ENCODE data around the gene WNT16. TPM values are rescaled to one million over a fixed set of nuclear protein-coding genes. Genes with fewer than 3 reads are reported as not detected.
"Not testable (repeated sequence)": the region's sequence is repeated elsewhere in the genome, so short reads cannot be mapped to it uniquely, and the experiment has no call there.

The WNT16 gene
- total RNA-seq, 1 experiment from 2014 or later = not detected

GRCh38 chr7:121288894-121289293, 39.9 kb upstream of the WNT16 start:
- no peak overlapping the region for H3K9ac ChIP-seq (ENCODE audit: low read length)
- no peak overlapping the region for H2AFZ ChIP-seq (ENCODE audit: low read length)
- H3K4me2 ChIP-seq (ENCODE audit: low read depth, low read length, poor library complexity, severe bottlenecking) = no peak overlapping the region
- no peaks in the 10 kb centered on the region for H3K4me1 ChIP-seq (ENCODE audit: low read length)
- no peaks in the 10 kb centered on the region for H3K79me2 ChIP-seq (ENCODE audit: low read length)
- no peak overlapping the region for H3K27ac ChIP-seq (ENCODE audit: low read length)
- no peaks in the 10 kb centered on the region for H3K27me3 ChIP-seq (ENCODE audit: low read length)
- H3K9me3 ChIP-seq (ENCODE audit: low read length) = no peaks in the 10 kb centered on the region
- H3K4me3 ChIP-seq (ENCODE audit: low read length) = no peak overlapping the region
- no peaks in the 10 kb centered on the region for H3K9me2 ChIP-seq (replicated peaks; ENCODE audit: insufficient read depth, low read length)
- no peaks in the 10 kb centered on the region for H3K36me3 ChIP-seq (ENCODE audit: insufficient read depth, low read length)
- no peaks in the 10 kb centered on the region for H4K20me1 ChIP-seq (ENCODE audit: insufficient read depth, low read depth, low read length)
- no peak for DNase-seq

- not testable (repeated sequence) for DNase-seq; H3K4me1 ChIP-seq (ENCODE audit: low read length); H3K4me3 ChIP-seq (ENCODE audit: low read length); H3K9ac ChIP-seq (ENCODE audit: low read length); H3K9me3 ChIP-seq (ENCODE audit: low read length); H3K27me3 ChIP-seq (ENCODE audit: low read length); H3K27ac ChIP-seq (ENCODE audit: low read length); H4K20me1 ChIP-seq (ENCODE audit: insufficient read depth, low read depth, low read length); H3K9me2 ChIP-seq (replicated peaks; ENCODE audit: insufficient read depth, low read length); H3K4me2 ChIP-seq (ENCODE audit: low read depth, low read length, poor library complexity, severe bottlenecking); H3K79me2 ChIP-seq (ENCODE audit: low read length); H3K36me3 ChIP-seq (ENCODE audit: insufficient read depth, low read length); H2AFZ ChIP-seq (ENCODE audit: low read length)
Observed at GRCh38 chr7:121289930-121290329, 38.9 kb upstream of the WNT16 start.

- Histone ChIP-seq H3K9me3 (ENCODE audit: low read length) (no peaks in the 10 kb centered on the region), H3K27ac (ENCODE audit: low read length) (no peak overlapping the region), H3K9me2 (replicated peaks; ENCODE audit: insufficient read depth, low read length) (no peaks in the 10 kb centered on the region), H3K27me3 (ENCODE audit: low read length) (no peaks in the 10 kb centered on the region), H3K4me1 (ENCODE audit: low read length) (no peaks in the 10 kb centered on the region), H3K36me3 (ENCODE audit: insufficient read depth, low read length) (no peaks in the 10 kb centered on the region), H3K4me2 (ENCODE audit: low read depth, low read length, poor library complexity, severe bottlenecking) (no peak overlapping the region), H2AFZ (ENCODE audit: low read length) (no peak overlapping the region), H4K20me1 (ENCODE audit: insufficient read depth, low read depth, low read length) (no peaks in the 10 kb centered on the region), H3K79me2 (ENCODE audit: low read length) (no peaks in the 10 kb centered on the region), H3K4me3 (ENCODE audit: low read length) (no peak overlapping the region), H3K9ac (ENCODE audit: low read length) (no peak overlapping the region)
- DNase-seq = no peak
Observed at GRCh38 chr7:121294448-121294992, 34.3 kb upstream of the WNT16 start.

GRCh38 chr7:121297843-121298242, 31.0 kb upstream of the WNT16 start:
- H3K9me2 ChIP-seq (replicated peaks; ENCODE audit: insufficient read depth, low read length) = no peaks in the 10 kb centered on the region
- no peak for DNase-seq
- H4K20me1 ChIP-seq (ENCODE audit: insufficient read depth, low read depth, low read length) = no peaks in the 10 kb centered on the region
- H3K9me3 ChIP-seq (ENCODE audit: low read length) = no peaks in the 10 kb centered on the region
- H3K4me2 ChIP-seq (ENCODE audit: low read depth, low read length, poor library complexity, severe bottlenecking) = no peak overlapping the region
- no peak overlapping the region for H3K4me3 ChIP-seq (ENCODE audit: low read length)
- no peaks in the 10 kb centered on the region for H3K4me1 ChIP-seq (ENCODE audit: low read length)
- no peaks in the 10 kb centered on the region for H3K79me2 ChIP-seq (ENCODE audit: low read length)
- H3K27ac ChIP-seq (ENCODE audit: low read length) = no peak overlapping the region
- no peaks in the 10 kb centered on the region for H3K27me3 ChIP-seq (ENCODE audit: low read length)
- no peak overlapping the region for H3K9ac ChIP-seq (ENCODE audit: low read length)
- peak overlapping the region; percentile 27; the same call in 1 of the 2 replicates for H2AFZ ChIP-seq (ENCODE audit: low read length)
- H3K36me3 ChIP-seq (ENCODE audit: insufficient read depth, low read length) = no peaks in the 10 kb centered on the region

- Histone ChIP-seq H3K4me2 (ENCODE audit: low read depth, low read length, poor library complexity, severe bottlenecking) (no peak overlapping the region), H3K9me2 (replicated peaks; ENCODE audit: insufficient read depth, low read length) (no peaks in the 10 kb centered on the region), H3K9me3 (ENCODE audit: low read length) (no peaks in the 10 kb centered on the region), H3K27me3 (ENCODE audit: low read length) (no peaks in the 10 kb centered on the region), H3K4me3 (ENCODE audit: low read length) (no peak overlapping the region), H3K36me3 (ENCODE audit: insufficient read depth, low read length) (no peaks in the 10 kb centered on the region), H3K27ac (ENCODE audit: low read length) (no peak overlapping the region), H3K9ac (ENCODE audit: low read length) (no peak overlapping the region), H3K4me1 (ENCODE audit: low read length) (no peaks in the 10 kb centered on the region), H4K20me1 (ENCODE audit: insufficient read depth, low read depth, low read length) (no peaks in the 10 kb centered on the region), H2AFZ (ENCODE audit: low read length) (no peak overlapping the region), H3K79me2 (ENCODE audit: low read length) (no peaks in the 10 kb centered on the region)
- no peak for DNase-seq
Observed at GRCh38 chr7:121298831-121299239, 30.0 kb upstream of the WNT16 start.

- no peaks in the 10 kb centered on the region for H3K9me3 ChIP-seq (ENCODE audit: low read length)
- no peak overlapping the region for H3K4me3 ChIP-seq (ENCODE audit: low read length)
- no peak overlapping the region for H3K9ac ChIP-seq (ENCODE audit: low read length)
- no peaks in the 10 kb centered on the region for H3K27me3 ChIP-seq (ENCODE audit: low read length)
- H3K4me1 ChIP-seq (ENCODE audit: low read length) = no peaks in the 10 kb centered on the region
- H4K20me1 ChIP-seq (ENCODE audit: insufficient read depth, low read depth, low read length) = no peaks in the 10 kb centered on the region
- no peak overlapping the region for H3K27ac ChIP-seq (ENCODE audit: low read length)
- H3K36me3 ChIP-seq (ENCODE audit: insufficient read depth, low read length) = no peaks in the 10 kb centered on the region
- H2AFZ ChIP-seq (ENCODE audit: low read length) = no peak overlapping the region
- no peaks in the 10 kb centered on the region for H3K79me2 ChIP-seq (ENCODE audit: low read length)
- no peak overlapping the region for H3K4me2 ChIP-seq (ENCODE audit: low read depth, low read length, poor library complexity, severe bottlenecking)
- no peaks in the 10 kb centered on the region for H3K9me2 ChIP-seq (replicated peaks; ENCODE audit: insufficient read depth, low read length)
- no peak for DNase-seq
Observed at GRCh38 chr7:121300685-121301420, 27.9 kb upstream of the WNT16 start.

GRCh38 chr7:121301446-121302213, 27.2 kb upstream of the WNT16 start:
- H3K4me1 ChIP-seq (ENCODE audit: low read length) = no peaks in the 10 kb centered on the region
- DNase-seq = no peak
- H3K79me2 ChIP-seq (ENCODE audit: low read length) = no peaks in the 10 kb centered on the region
- no peaks in the 10 kb centered on the region for H3K36me3 ChIP-seq (ENCODE audit: insufficient read depth, low read length)
- H4K20me1 ChIP-seq (ENCODE audit: insufficient read depth, low read depth, low read length) = no peaks in the 10 kb centered on the region
- no peaks in the 10 kb centered on the region for H3K9me3 ChIP-seq (ENCODE audit: low read length)
- H3K27ac ChIP-seq (ENCODE audit: low read length) = no peak overlapping the region
- H3K9me2 ChIP-seq (replicated peaks; ENCODE audit: insufficient read depth, low read length) = no peaks in the 10 kb centered on the region
- no peak overlapping the region for H3K9ac ChIP-seq (ENCODE audit: low read length)
- no peak overlapping the region for H2AFZ ChIP-seq (ENCODE audit: low read length)
- no peak overlapping the region for H3K4me2 ChIP-seq (ENCODE audit: low read depth, low read length, poor library complexity, severe bottlenecking)
- H3K27me3 ChIP-seq (ENCODE audit: low read length) = no peaks in the 10 kb centered on the region
- H3K4me3 ChIP-seq (ENCODE audit: low read length) = no peak overlapping the region

GRCh38 chr7:121302214-121302745, 26.5 kb upstream of the WNT16 start:
- H3K36me3 ChIP-seq (ENCODE audit: insufficient read depth, low read length) = no peaks in the 10 kb centered on the region
- no peak overlapping the region for H3K4me2 ChIP-seq (ENCODE audit: low read depth, low read length, poor library complexity, severe bottlenecking)
- H2AFZ ChIP-seq (ENCODE audit: low read length) = no peak overlapping the region
- DNase-seq = no peak
- H3K79me2 ChIP-seq (ENCODE audit: low read length) = no peaks in the 10 kb centered on the region
- no peaks in the 10 kb centered on the region for H3K9me2 ChIP-seq (replicated peaks; ENCODE audit: insufficient read depth, low read length)
- H3K4me1 ChIP-seq (ENCODE audit: low read length) = no peaks in the 10 kb centered on the region
- H3K9ac ChIP-seq (ENCODE audit: low read length) = no peak overlapping the region
- no peaks in the 10 kb centered on the region for H3K27me3 ChIP-seq (ENCODE audit: low read length)
- H3K9me3 ChIP-seq (ENCODE audit: low read length) = no peaks in the 10 kb centered on the region
- no peaks in the 10 kb centered on the region for H4K20me1 ChIP-seq (ENCODE audit: insufficient read depth, low read depth, low read length)
- no peak overlapping the region for H3K27ac ChIP-seq (ENCODE audit: low read length)
- no peak overlapping the region for H3K4me3 ChIP-seq (ENCODE audit: low read length)
